GM21529 (cell line): ENCODE measurements around the gene TSC22D3.
"Not testable (repeated sequence)": the region's sequence is repeated elsewhere in the genome, so short reads cannot be mapped to it uniquely, and the experiment has no call there.

Source experiments
- ATAC-seq: cut with Tn5 transposase; IDR thresholded peaks from one replicate; pipeline ENCODE4 v1.9.1; 2021; ENCODE audit not compliant: unreplicated experiment

TSC22D3 gene

DNA sequence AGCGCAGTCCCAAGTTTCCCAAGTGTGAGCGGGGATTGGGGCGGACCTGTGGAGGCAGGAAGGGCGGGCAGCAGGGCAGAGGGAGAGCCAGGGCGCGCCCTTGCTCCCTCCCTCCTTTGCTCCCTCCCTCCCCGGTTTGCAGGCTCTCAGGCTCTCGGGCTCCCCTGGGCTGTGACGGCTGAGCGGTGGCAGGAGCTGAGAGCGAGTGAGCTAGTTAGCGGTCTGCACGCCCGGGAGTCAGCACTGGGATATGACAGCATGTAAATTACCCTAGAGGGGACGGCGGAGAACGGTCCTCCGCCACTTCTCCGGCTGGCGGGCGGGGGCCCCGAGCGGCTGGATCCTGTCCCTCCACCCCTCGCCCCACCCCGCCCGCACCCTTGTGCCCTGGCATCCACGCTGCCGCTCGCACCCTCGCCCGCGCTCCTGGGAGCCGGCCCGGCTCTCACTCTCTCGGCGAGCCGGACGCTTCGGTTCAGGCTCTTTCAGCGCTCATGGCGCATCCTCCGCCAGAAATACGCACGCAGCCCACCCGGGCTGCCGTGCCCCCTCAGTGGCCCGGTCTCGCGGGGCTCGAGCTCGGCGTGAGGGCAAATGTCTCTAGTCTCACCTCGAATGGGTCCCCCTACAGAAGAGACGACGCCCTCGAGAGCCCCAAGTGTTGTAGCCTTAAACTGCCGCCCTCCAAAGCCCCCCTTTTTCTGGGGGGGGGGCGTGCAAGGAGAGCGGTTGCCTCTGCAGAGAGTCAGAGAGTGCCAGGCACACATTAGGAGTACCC is at the start of gene TSC22D3:
TSS of gene TSC22D3 (minus strand) at position 54 of the 778 bp plus-strand sequence. CDS start 368 bp downstream, outside the sequence.
- peak; percentile 81 for ATAC-seq

- no peak for ATAC-seq
These were observed 47.9 kb upstream of the TSC22D3 start for GRCh38 chrX:107823456-107823855.

DNA sequence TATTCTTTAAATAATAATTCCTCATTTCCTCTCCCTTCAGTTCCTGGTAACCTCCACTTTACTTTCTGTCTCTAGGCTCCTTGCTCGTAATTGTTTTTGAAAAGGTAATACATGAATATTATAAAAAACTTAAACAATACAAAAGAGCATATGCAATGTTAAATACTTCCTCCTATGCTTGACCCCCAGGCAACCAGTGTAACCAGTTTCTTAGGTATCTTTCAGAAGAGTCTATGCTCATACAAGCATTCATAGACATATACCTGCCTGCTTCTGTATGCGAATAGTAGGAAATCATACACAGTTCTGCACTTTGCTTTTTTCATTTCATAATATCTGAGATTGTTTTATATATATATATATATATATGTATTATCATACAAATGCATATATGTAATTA is 47.5 kb upstream of the TSC22D3 start:
- no peak for ATAC-seq

DNA sequence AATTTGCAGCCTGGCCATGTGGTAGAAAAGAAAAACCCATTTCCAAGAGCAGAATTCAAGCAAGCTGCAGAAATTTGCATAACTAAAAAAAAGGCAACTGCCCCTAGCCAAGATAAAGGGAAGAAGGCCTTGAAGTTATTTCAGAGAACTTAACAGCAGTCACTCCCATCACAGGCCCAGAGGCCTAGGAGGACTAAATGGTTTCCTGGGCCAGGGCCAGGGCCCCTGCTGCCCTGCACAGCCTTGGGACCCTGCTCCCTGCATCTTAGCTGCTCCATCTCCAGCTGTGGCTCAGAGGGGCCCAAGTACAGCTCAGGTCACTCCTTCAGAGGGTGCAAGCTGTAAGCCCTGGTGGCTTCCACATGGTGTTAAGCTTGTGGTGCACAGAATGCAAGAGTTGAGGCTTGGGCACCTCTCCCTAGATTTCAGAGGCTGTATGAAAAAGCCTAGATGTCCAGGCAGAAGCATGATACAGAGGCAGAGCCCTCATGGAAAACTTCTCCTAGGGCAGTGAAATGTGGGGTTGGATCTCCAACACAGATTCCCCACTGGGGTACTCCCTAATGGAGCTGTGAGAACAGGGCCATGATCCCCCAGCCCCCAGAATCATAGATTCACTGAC is 43.4 kb upstream of the TSC22D3 start:
- ATAC-seq = no peak

GRCh38 chrX:107810053-107810452 is 34.5 kb upstream of the TSC22D3 start:
- ATAC-seq = not testable (repeated sequence)

DNA sequence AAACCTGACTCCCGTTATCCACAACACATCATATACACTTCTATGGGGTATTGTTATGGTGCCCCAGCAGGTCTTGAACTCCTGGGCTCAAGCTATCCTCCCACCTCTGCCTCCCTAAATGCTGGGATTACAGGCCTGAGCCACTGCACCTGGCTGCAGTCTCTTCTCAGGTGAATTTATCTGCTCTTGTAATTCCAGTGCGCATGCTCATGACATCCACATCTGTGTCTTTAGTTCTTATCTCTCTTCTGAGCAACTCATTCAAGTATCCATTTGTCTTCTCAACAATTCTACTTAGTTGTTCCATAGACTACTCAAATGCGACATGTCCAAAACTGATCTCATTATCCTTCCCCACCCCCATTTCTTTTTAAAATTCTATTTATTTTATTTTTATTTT is 29.6 kb upstream of the TSC22D3 start:
- no peak for ATAC-seq

GRCh38 chrX:107804427-107804826 is 28.8 kb upstream of the TSC22D3 start:
- no peak for ATAC-seq

GRCh38 chrX:107787827-107788226 is 12.2 kb upstream of the TSC22D3 start:
- no peak for ATAC-seq

GRCh38 chrX:107780525-107780924 is 4.9 kb upstream of the TSC22D3 start:
- no peak for ATAC-seq

DNA sequence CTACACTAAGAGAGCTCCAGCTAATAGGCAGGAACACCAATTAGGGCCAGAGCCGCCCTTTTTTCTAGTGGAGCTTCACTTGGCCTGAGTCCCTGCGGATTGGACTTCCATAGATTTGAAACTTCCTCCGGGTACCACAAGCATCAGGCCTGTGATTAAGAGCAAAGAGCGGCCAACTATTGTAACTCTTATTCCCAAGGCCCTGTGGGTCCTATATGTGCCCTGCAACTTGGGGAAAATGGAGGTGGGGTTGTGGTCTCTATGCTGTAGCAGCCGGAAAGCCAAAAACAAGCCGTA is 1.9 kb upstream of the TSC22D3 start, which contains the start of gene NCBP2L:
TSS of gene NCBP2L (plus strand) at position 198 of the 297 bp plus-strand sequence. CDS start 16,488 bp downstream, outside the sequence.
- ATAC-seq = no peak

DNA sequence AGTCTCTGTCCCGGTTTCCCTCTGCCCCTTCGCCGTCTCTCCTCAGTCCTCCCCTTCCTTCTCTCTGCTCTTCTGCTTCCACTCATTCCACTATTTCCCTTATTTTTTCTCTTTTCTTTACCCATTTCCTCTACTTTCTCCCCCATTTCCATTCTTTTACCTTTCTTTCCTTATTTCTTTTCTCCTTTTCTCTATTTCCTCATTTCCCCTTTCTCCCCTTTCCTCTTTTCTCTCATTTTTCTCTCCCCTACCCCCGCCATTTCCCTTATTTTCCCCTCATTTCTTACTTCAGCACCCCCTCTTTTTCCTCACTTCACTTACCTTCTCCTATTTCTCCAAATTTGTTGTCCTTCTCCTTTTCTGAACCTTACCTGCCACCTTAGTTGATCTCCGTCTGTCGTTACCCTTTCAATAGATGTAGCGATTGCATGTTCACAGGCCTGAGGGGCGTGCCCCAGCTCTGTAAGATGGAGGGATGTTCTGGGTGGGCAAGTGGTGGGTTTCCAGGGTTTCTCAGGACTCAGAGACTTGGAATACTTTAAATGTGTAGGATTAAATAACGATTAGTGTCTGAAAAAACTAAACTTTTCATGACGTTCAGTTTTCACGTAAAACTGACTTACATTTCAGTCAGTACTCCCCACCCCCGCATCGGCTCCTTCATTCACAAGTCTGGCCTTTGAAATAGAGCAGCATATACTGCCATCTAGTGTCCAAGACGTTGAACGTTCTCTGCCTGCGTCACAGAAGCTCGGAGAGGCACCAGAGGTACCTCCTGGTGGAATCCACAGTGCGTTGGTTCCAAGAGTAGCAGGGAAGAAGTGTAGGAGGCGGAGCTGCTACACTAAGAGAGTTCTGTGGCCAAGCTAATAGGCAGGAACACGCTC is 1.3 kb upstream of the TSC22D3 start:
- peak; percentile 79 for ATAC-seq

DNA sequence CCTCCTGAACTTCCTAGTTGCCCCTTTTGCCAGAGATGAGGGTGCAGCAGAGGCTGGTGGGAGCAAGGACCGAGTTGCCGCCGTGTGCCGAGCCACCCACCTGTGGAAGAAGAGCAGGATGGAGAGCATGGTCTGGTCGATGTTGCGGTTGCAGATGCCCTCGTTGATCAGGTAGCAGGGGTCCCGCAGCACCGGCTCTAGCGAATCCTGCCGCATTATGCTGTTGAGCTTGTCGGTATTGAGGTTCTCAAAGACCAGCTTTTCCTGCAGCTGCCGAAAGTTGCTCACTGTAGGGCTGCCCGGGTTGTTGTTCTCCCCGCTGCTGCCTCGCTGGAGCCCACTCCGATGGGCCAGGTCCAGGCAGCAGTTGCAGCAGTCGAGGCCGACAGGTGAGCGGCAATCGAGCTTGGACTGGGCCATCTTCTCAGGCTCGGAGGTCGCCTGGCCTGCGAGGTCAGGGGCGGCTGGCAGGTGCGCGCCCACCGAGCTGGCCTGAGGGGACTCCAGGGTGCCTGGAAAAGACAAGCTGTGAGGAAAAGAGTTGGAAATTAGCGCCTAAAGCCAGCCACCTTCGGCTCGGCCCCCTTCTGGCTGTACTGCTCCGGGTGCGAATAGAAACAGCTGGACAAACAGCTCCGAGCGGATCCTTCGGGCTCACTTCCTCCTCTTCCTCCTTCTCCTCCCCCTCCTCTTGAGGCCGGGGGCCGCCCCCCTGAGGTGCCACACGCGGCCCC is 420 bp downstream of the TSC22D3 start:
- peak; percentile 16 for ATAC-seq

DNA sequence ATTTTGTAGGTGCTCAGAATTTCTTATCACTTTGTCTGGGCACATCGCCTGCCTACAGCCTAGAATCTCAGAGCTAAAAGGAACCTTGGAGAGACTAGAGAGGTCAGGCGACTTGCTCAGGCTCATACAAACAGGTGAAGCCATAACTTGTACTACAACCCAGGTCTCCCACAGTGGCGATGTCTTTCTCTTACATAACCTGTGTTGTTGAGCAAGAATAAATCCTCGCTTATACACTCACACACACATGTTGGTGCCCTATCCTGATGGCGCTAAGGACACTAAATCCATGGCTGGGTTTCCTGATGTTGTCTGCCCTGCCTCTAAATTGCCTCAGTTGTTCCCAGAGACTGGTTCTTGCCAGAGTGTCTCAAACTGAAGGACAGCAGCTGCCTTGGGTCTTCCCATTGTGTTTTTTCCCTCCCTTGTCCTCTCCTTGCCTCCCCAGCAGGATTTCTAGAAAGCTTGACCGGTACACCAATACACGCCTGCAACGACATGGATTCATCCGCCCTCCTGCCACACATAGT is 1.6 kb downstream of the TSC22D3 start:
- no peak for ATAC-seq

DNA sequence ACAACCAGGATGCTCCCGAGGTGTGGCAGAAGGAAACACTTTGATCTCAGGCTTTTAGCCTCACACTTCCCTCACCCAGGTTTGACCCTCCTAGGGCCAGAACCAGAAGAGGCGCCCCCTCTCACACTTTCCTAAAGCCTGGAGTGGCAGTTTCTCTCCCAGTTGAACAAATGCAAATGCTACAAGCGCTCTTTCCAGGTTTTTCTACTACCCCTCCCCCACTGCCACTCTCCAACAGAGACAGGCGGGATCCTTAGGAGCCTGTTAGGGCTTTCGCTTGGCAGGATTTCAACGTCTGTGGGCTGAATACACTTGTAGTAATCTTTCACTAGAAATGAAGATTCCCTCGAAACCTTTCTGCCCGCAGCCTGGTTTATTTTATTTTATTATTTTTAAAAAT is 2.4 kb downstream of the TSC22D3 start:
- ATAC-seq = no peak

- no peak for ATAC-seq
These were observed 5.8 kb downstream of the TSC22D3 start for GRCh38 chrX:107769581-107770317.

DNA sequence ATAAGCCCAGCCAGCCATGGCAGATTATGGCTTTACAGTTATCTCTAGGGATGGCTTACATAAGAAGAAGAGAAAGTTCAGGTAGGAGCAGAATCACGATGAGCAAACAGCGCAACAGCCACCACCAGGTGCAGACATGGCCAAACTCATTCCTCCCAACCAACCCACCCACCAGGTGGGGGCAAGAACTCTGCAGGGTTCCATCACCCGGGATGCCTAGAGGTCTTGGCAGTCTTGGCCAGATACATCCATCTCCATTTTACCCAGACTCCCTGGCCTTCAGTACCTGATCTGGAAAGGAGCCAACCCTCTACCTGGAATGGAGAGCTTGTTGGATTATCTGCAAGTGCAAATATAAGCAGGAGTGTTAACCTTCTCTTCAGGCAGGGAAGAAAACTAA is 7.5 kb downstream of the TSC22D3 start:
- no peak for ATAC-seq

GRCh38 chrX:107766470-107767150 is 9.0 kb downstream of the TSC22D3 start:
- peak; percentile 65 for ATAC-seq

GRCh38 chrX:107764845-107765608 is 10.6 kb downstream of the TSC22D3 start:
- no peak for ATAC-seq

GRCh38 chrX:107763647-107764046 is 11.9 kb downstream of the TSC22D3 start:
- ATAC-seq = no peak
